Type B pancreatic cell (in vitro differentiated cells): ENCODE data around the gene PVALEF. TPM values are rescaled to one million over a fixed set of nuclear protein-coding genes. Genes with fewer than 3 reads are reported as not detected.

Source experiments
- DNase-seq: peaks from one replicate; pipeline ENCODE4 v3.0.0; 2021; ENCODE audit warnings: mixed read lengths; ENCODE audit not compliant: unreplicated experiment; ENCODE audit errors: extremely low spot score
- H3K27ac Mint-ChIP-seq: 2 replicates; pipeline ENCODE4 v1.8.0; 2021; ENCODE audit warnings: mild to moderate bottlenecking, mixed read lengths
- H3K27me3 Mint-ChIP-seq: 2 replicates; pipeline ENCODE4 v1.8.0; 2021; ENCODE audit warnings: mixed read lengths
- H3K36me3 Mint-ChIP-seq: 2 replicates; pipeline ENCODE4 v1.8.0; 2021; ENCODE audit warnings: mixed read lengths
- H3K4me1 Mint-ChIP-seq: one replicate; pipeline ENCODE4 v1.8.0; 2021; ENCODE audit warnings: mixed read lengths; ENCODE audit not compliant: unreplicated experiment
- H3K4me3 Mint-ChIP-seq: 2 replicates; pipeline ENCODE4 v1.8.0; 2021; ENCODE audit warnings: mild to moderate bottlenecking, mixed read lengths
- H3K9me3 Mint-ChIP-seq: 2 replicates; pipeline ENCODE4 v1.8.0; 2021; ENCODE audit warnings: mixed read lengths
- total RNA-seq: library from RNA; stranded (reverse); gene quantifications from 2 replicates; pipeline ENCODE4 v1.2.1, GENCODE V29; 2021; ENCODE audit warnings: low replicate concordance
- TF ChIP-seq, protein P1 (sequence below): fragments of 200-600 bp; sonication (generic); conservative IDR thresholded peaks from 2 replicates; pipeline ENCODE4 v1.5.0; 2021; ENCODE audit warnings: antibody characterized with exemption, mild to moderate bottlenecking

PVALEF gene
- total RNA-seq, 1 donor from 2014 or later, result not detected

DNA sequence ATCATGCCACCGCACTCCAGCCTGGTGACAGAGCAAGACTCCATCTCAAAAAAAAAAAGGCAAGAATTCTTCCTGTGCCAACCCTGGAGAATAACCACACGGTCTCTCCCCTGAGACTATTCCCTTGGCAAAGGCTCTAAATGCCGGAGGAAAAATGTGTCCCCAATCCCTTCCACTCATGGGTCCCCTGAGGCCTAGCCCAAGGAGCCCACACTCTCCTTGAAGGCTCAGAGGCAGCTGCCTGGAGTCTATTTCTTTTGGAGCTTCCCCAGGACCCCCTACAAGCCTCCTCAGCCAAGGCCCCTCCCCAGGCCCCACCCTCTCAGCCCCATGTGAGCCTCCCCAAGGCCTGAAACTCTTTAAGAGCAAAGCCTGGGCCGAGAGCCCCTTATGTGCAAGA is 40.9 kb downstream of the PVALEF start:
- Mint-ChIP-seq H3K27ac (no peak overlapping the region), H3K4me1 (no peaks in the 10 kb centered on the region), H3K4me3 (no peak overlapping the region), H3K9me3 (no peaks in the 10 kb centered on the region), H3K36me3 (no peaks in the 10 kb centered on the region), H3K27me3 (no peaks in the 10 kb centered on the region)
- TF ChIP-seq, protein P1, sequence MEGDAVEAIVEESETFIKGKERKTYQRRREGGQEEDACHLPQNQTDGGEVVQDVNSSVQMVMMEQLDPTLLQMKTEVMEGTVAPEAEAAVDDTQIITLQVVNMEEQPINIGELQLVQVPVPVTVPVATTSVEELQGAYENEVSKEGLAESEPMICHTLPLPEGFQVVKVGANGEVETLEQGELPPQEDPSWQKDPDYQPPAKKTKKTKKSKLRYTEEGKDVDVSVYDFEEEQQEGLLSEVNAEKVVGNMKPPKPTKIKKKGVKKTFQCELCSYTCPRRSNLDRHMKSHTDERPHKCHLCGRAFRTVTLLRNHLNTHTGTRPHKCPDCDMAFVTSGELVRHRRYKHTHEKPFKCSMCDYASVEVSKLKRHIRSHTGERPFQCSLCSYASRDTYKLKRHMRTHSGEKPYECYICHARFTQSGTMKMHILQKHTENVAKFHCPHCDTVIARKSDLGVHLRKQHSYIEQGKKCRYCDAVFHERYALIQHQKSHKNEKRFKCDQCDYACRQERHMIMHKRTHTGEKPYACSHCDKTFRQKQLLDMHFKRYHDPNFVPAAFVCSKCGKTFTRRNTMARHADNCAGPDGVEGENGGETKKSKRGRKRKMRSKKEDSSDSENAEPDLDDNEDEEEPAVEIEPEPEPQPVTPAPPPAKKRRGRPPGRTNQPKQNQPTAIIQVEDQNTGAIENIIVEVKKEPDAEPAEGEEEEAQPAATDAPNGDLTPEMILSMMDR, result no peak
- DNase-seq, result no peak

DNA sequence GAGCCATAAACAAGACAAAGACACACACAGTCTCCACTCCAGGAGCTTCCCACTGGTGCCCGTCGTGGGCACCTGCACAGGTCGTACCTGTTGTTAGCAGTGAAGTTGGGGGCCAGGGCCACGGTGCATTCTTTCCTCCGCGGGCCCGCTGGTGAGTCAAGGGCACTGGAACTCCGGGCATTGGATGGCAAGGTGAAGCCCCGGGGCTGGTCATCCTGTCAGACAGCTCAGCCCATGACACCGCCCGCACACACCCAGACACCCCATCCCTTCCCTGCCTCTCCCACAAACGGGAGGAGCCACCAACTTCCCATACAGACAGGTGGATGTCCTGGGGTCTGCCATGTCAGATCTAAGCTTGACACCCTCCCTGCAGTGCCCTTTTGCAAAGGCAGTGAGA is 41.4 kb downstream of the PVALEF start:
- TF ChIP-seq, protein P1, result no peak
- H3K36me3 Mint-ChIP-seq, result no peaks in the 10 kb centered on the region
- H3K27me3 Mint-ChIP-seq, result no peaks in the 10 kb centered on the region

DNA sequence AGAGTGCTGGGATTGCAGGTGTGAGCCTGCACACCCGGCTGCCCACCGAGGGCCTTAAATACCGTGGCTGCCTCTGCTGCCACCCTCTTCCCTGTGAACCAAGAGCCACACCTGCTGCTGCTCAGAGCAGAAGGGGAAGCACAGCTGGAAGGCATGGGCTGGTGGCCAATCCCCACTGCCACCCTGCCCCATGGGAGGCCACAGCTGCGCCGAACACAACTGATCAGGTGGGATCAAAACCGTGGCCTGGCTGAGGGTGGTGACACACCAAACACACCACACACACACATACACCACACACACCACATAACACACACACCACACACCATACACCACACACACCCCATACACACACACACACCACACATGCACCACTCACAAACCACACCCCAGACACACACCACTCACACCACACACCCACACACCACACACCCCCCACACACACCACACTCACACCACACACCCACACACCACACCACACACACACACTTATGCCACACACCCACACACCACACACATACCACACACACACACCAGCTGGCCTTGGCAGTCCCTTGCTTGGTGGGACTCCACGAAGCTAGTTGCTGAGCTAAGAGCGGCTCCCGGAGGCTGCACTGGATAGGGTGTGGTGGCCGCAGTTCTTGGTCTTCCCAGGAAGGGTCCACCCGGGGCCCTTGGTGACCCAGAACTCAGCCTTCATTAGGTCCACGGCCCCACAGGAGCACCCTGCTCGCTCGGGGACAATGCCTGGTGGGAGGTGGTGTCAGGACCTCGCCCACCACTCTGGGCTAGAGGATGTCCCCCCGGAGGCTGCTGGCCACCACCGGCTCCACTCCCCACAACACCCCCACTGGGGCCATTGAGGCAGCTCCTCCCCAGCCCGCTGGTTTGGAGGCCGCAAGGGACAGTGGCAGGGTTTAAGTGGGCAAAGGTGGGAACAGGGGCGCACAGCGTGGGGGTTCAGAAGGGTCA is 42.6 kb downstream of the PVALEF start:
- H3K9me3 Mint-ChIP-seq, result no peaks in the 10 kb centered on the region
- no peak overlapping the region for H3K27ac Mint-ChIP-seq

More for the DNA sequence above, 41.4 kb downstream of the PVALEF start:
- DNase-seq, result no peak
- Mint-ChIP-seq H3K27ac (no peak overlapping the region), H3K4me1 (no peaks in the 10 kb centered on the region), H3K4me3 (no peak overlapping the region), H3K9me3 (no peaks in the 10 kb centered on the region)

DNA sequence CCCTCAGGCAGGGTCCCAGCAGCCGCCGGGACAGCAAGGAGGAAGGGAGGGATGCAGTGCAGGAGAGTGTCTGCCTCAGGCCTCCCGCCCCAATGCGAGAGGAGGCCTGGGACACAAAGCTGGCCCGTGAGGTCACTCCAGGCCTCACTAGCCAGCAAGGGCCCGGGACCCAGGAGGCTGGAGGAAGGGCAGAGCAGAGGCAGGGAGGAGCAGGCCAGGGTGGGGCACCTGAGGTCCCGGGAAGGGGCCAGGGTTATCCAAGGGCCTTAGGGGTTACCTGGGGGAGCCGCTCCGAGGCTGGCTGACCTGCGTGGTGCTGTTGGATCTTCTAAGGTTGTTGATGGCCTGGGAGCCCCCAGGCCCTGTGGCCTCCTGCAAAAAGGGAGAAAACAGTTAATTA is 43.3 kb downstream of the PVALEF start:
- H3K9me3 Mint-ChIP-seq, result no peaks in the 10 kb centered on the region
- TF ChIP-seq, protein P1, result no peak
- H3K27me3 Mint-ChIP-seq, result no peaks in the 10 kb centered on the region
- H3K27ac Mint-ChIP-seq, result no peak overlapping the region
- H3K4me1 Mint-ChIP-seq, result no peaks in the 10 kb centered on the region
- no peak overlapping the region for H3K4me3 Mint-ChIP-seq
- H3K36me3 Mint-ChIP-seq, result no peaks in the 10 kb centered on the region
- DNase-seq, result no peak

More for the DNA sequence above, 42.6 kb downstream of the PVALEF start:
- Mint-ChIP-seq H3K4me3 (no peak overlapping the region), H3K27me3 (no peaks in the 10 kb centered on the region), H3K36me3 (no peaks in the 10 kb centered on the region), H3K4me1 (no peaks in the 10 kb centered on the region)
- no peak for DNase-seq
- TF ChIP-seq, protein P1, result no peak

DNA sequence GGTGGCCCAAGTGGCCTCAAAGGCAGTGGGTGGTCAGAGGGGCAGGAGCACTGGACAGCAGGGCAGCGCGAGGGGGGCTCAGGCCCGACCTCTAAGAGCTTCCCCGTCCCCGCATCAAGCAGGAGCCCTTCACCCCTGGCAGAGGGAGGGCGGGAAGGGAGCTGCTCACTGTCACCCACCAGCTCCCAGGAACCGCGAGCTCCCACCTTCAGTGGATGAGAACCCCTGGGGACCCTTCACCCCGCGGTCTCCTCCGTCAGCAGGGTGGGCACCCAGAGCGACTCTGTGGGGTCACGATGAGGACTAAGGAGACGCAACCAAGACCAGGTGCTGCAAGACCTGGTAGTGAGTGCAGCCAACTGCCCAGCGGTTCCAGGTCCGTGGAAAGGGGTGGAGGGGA is 43.8 kb downstream of the PVALEF start:
- no peaks in the 10 kb centered on the region for H3K27me3 Mint-ChIP-seq
- no peaks in the 10 kb centered on the region for H3K9me3 Mint-ChIP-seq
- TF ChIP-seq, protein P1, result no peak
- DNase-seq, result no peak
- H3K27ac Mint-ChIP-seq, result no peak overlapping the region
- no peak overlapping the region for H3K4me3 Mint-ChIP-seq
- no peaks in the 10 kb centered on the region for H3K36me3 Mint-ChIP-seq
- no peaks in the 10 kb centered on the region for H3K4me1 Mint-ChIP-seq
